NCI-H2227 treated with DMSO at 0.1 percent for 48 hours (cell line): ENCODE data around the gene ANKRD17.
A peak's percentile ranks its signal among the peaks of the same experiment; 100 is the strongest.

ENCODE experiments used
- DNase-seq: peaks from one replicate; lab custom pipeline; 2025; lab: John Stamatoyannopoulos, UW

ANKRD17 gene

GRCh38 chr4:73127839-73128453, 130.7 kb downstream of the ANKRD17 start:
- DNase-seq, result no peak

- DNase-seq, result no peak
These were observed 149.1 kb downstream of the ANKRD17 start for GRCh38 chr4:73109493-73109892.

- DNase-seq, result no peak
These were observed 153.9 kb downstream of the ANKRD17 start for GRCh38 chr4:73104695-73105094.

GRCh38 chr4:73103799-73104503, 154.6 kb downstream of the ANKRD17 start:
- DNase-seq, result no peak

- no peak for DNase-seq
These were observed 159.5 kb downstream of the ANKRD17 start for GRCh38 chr4:73099143-73099542.

- DNase-seq, result no peak
These were observed 159.9 kb downstream of the ANKRD17 start for GRCh38 chr4:73098713-73099112.

GRCh38 chr4:73098016-73098415, 160.6 kb downstream of the ANKRD17 start:
- DNase-seq, result no peak

GRCh38 chr4:73092868-73093267, 165.7 kb downstream of the ANKRD17 start:
- DNase-seq, result no peak

GRCh38 chr4:73090738-73091137, 167.9 kb downstream of the ANKRD17 start:
- no peak for DNase-seq

- DNase-seq, result no peak
These were observed 170.7 kb downstream of the ANKRD17 start for GRCh38 chr4:73087871-73088270.

- no peak for DNase-seq
These were observed 172.3 kb downstream of the ANKRD17 start for GRCh38 chr4:73086095-73086868.

- no peak for DNase-seq
These were observed 177.8 kb downstream of the ANKRD17 start for GRCh38 chr4:73080789-73081188.

- DNase-seq, result no peak
These were observed 182.8 kb downstream of the ANKRD17 start for GRCh38 chr4:73075832-73076231.

GRCh38 chr4:73070074-73070390, 188.6 kb downstream of the ANKRD17 start:
- peak; percentile 81 for DNase-seq

- peak; percentile 91 for DNase-seq
These were observed 189.1 kb downstream of the ANKRD17 start, which contains the start of gene COX18 for GRCh38 chr4:73069338-73070073. TSS of gene COX18 (minus strand) at chr4:73069716. CDS start at chr4:73069649, 67 bp downstream.

GRCh38 chr4:73068491-73069337, 189.9 kb downstream of the ANKRD17 start:
- peak; percentile 55 for DNase-seq

GRCh38 chr4:73067971-73068394, 190.6 kb downstream of the ANKRD17 start:
- DNase-seq, result no peak

GRCh38 chr4:73066928-73067327, 191.7 kb downstream of the ANKRD17 start:
- no peak for DNase-seq

- DNase-seq, result no peak
These were observed 192.2 kb downstream of the ANKRD17 start for GRCh38 chr4:73066445-73066844.

GRCh38 chr4:73064536-73064935, 194.1 kb downstream of the ANKRD17 start:
- no peak for DNase-seq

- DNase-seq, result no peak
These were observed 203.2 kb downstream of the ANKRD17 start for GRCh38 chr4:73055241-73055897.
